Left ventricle myocardium inferior (tissue), 1 donor: Measurements from ENCODE around the gene MARK4. TPM values are rescaled to one million over a fixed set of nuclear protein-coding genes. Genes with fewer than 3 reads are reported as not detected.

ENCODE experiments used
- DNase-seq: peaks from one replicate; pipeline ENCODE4 v3.0.0-alpha.2; 2020
- H3K27ac ChIP-seq: fragments of 200-600 bp; replicated peaks from 2 replicates; pipeline ENCODE4 v1.8.0; 2021
- H3K27me3 ChIP-seq: fragments of 200-600 bp; 2 replicates; pipeline ENCODE4 v1.8.0; 2021; ENCODE audit warnings: low read depth
- H3K36me3 ChIP-seq: fragments of 200-600 bp; 2 replicates; pipeline ENCODE4 v1.8.0; 2021
- H3K4me1 ChIP-seq: fragments of 200-600 bp; 2 replicates; pipeline ENCODE4 v1.8.0; 2021
- H3K4me3 ChIP-seq: fragments of 200-600 bp; 2 replicates; pipeline ENCODE4 v1.8.0; 2021; ENCODE audit warnings: mild to moderate bottlenecking, moderate library complexity
- H3K9me3 ChIP-seq: fragments of 200-600 bp; replicated peaks from 2 replicates; pipeline ENCODE4 v1.8.0; 2021
- intact Hi-C: fragments of 100-400 bp; cut with micrococcal nuclease; formaldehyde crosslinking; loops from one replicate; pipeline ENCODE4 v1.11.0; 2022
- total RNA-seq: library from RNA; stranded (reverse); fragmentation: NEBNext Ultra II Directional; extraction: Animal tissue kit (Norgen Biotek cat#: 25700); gene quantifications from one replicate; pipeline ENCODE4 v1.2.1, GENCODE V29; 2021
- TF ChIP-seq, protein P1 (sequence below): fragments of 200-600 bp; IDR thresholded peaks from 2 replicates; pipeline ENCODE4 v1.8.0; 2021; ENCODE audit warnings: antibody characterized with exemption, mild to moderate bottlenecking, borderline replicate concordance
- donor health status: DM: no; HTN: yes; CAD: no; lungs with severe emphysema.

Gene MARK4
- total RNA-seq, 1 donor from 2014 or later = 26.5 TPM

DNA sequence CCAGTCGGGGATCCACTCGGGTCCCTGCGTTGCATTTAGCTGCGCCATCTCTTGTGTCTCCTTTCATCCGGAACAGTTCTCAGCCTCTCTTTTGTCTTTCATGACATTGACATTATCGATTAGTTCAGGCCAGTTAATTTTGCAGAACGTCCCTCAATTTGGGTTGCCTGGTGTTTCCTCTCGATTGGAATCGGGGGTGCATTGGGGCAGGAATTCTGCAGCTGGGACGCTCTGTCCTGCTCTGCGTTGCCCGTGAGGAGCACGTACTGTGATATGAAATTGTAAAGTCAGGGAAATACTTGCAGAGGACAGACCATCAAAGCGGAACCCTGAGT lies 22.4 kb downstream of the MARK4 start:
- Histone ChIP-seq H3K27ac (no peak overlapping the region), H3K4me1 (peaks cover 6% of the 10 kb centered on the region), H3K27me3 (no peaks in the 10 kb centered on the region), H3K9me3 (no peaks in the 10 kb centered on the region), H3K36me3 (peaks cover 74% of the 10 kb centered on the region), H3K4me3 (no peak overlapping the region)
- TF ChIP-seq, protein P1, sequence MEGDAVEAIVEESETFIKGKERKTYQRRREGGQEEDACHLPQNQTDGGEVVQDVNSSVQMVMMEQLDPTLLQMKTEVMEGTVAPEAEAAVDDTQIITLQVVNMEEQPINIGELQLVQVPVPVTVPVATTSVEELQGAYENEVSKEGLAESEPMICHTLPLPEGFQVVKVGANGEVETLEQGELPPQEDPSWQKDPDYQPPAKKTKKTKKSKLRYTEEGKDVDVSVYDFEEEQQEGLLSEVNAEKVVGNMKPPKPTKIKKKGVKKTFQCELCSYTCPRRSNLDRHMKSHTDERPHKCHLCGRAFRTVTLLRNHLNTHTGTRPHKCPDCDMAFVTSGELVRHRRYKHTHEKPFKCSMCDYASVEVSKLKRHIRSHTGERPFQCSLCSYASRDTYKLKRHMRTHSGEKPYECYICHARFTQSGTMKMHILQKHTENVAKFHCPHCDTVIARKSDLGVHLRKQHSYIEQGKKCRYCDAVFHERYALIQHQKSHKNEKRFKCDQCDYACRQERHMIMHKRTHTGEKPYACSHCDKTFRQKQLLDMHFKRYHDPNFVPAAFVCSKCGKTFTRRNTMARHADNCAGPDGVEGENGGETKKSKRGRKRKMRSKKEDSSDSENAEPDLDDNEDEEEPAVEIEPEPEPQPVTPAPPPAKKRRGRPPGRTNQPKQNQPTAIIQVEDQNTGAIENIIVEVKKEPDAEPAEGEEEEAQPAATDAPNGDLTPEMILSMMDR = no peak
- intact Hi-C loops = no loop called here
- no peak for DNase-seq

DNA sequence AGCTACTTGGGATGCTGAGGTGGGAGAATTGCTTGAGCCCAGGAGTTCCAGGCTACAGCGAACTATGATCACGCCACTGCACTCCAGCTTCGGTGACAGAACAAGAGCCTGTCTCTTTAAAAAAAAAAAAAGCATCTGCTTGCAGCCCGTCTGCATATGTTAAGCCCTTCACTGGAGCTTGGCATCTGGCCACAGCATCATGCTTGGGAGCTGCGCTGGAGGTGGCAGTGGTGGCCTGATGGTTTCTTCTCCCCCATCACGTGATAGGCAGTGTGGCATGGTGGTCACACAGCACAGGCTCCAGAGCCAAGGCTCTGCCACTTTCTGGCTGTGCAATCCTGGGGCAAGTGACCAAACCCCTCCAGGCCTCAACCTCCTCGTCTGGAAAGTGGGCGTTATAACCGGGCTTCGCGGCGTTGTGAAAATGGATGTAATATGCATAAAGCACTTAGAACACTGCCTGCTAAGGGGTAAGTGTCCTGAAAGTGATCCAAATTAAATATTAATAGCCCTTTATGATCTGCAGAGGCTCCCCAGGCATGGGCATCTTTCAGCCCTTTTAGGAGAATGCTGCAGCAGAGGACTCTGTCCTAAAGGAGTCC lies 24.4 kb downstream of the MARK4 start:
- DNase-seq = no peak
- intact Hi-C loops = no loop called here
- Histone ChIP-seq H3K27ac (no peak overlapping the region), H3K4me1 (peaks cover 6% of the 10 kb centered on the region), H3K36me3 (peaks cover 78% of the 10 kb centered on the region), H3K9me3 (no peaks in the 10 kb centered on the region), H3K27me3 (no peaks in the 10 kb centered on the region), H3K4me3 (no peak overlapping the region)
- TF ChIP-seq, protein P1 = no peak

DNA sequence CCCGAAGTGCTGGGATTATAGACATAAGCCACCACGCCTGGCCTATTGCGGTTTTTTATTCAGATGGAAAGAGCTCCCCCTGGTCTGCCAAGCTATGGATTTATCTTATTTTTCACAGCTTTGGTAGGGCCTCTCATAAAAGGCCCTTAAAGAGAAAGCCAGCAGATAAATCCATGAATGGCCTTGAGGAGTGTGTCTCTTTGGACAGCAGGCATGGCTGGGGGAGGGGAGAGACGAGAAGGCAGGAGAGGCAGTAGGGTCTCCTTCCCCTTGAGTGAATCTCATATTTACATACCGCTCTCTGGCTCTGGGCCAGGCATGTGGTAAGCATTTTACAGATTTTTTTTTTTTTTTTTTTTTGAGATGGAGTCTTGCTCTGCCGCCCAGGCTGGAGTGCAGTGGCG lies 25.2 kb downstream of the MARK4 start:
- intact Hi-C loops = no loop called here
- no peak for DNase-seq
- Histone ChIP-seq H3K4me1 (peaks cover 6% of the 10 kb centered on the region), H3K27me3 (no peaks in the 10 kb centered on the region), H3K4me3 (no peak overlapping the region), H3K27ac (no peak overlapping the region), H3K9me3 (no peaks in the 10 kb centered on the region), H3K36me3 (peaks cover 84% of the 10 kb centered on the region)
- TF ChIP-seq, protein P1 = no peak

DNA sequence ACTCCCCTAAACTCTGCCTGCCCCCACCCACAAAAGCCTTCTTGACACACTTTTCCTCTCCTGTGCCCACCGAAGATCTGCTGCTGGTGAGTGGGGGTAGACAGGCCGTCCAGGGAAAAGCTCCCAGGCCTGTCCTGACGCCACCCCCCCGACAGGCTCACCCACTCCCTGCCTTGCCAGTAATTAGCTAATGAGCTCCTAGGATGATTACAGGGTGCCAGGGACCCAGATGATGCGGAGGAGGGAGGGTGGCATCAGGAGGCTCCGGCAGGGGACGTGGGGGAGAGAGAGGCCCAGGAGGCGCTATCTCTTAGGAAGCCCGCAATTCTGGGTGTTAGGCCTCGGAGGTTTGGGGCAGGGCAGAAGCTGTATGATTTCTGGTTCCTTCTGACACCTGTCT lies 27.0 kb downstream of the MARK4 start:
- intact Hi-C loops = no loop called here

DNA sequence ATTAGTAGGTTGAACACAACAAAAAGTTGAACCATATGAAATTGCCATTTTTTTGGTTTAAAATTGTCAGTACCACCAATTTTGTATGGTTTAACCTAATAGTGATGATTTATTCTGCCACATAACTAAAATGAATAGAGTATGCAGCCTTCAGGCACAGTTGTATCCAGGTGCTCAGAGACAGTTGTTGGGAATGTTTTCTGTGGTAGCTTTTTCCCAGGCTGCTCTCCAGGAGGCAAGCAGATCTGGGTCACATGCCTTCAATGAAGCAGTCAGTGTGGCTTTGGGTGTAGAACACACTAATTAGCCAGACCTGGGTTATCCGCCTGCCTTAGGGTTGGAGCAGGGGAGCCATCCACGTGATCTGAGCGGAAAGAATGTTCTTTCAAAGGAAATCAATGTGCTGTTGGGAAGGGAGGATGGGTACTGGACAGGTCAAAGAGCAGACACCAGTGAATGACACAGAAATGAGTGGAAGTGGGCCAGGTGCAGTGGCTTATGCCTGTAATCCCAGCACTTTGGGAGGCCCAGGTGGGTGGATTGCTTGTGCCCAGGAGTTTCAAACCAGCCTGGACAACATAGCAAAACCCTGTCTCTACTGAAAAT lies 28.6 kb downstream of the MARK4 start:
- intact Hi-C loops = no loop called here
- no peak overlapping the region for H3K27ac ChIP-seq
- TF ChIP-seq, protein P1 = no peak
- H3K4me1 ChIP-seq = no peaks in the 10 kb centered on the region
- peaks cover 83% of the 10 kb centered on the region for H3K36me3 ChIP-seq
- no peaks in the 10 kb centered on the region for H3K9me3 ChIP-seq
- no peak overlapping the region for H3K4me3 ChIP-seq
- no peaks in the 10 kb centered on the region for H3K27me3 ChIP-seq
- DNase-seq = no peak

More for the DNA sequence above, 27.0 kb downstream of the MARK4 start:
- peaks cover 86% of the 10 kb centered on the region for H3K36me3 ChIP-seq
- H3K4me3 ChIP-seq = no peak overlapping the region
- H3K27me3 ChIP-seq = no peaks in the 10 kb centered on the region
- H3K4me1 ChIP-seq = peaks cover 3% of the 10 kb centered on the region
- DNase-seq = no peak
- no peaks in the 10 kb centered on the region for H3K9me3 ChIP-seq
- TF ChIP-seq, protein P1 = no peak
- no peak overlapping the region for H3K27ac ChIP-seq
